ENCODE measurements around the gene ANG. TPM values are rescaled to one million over a fixed set of nuclear protein-coding genes. Genes with fewer than 3 reads are reported as not detected.

The ANG gene
- total and polyA plus RNA-seq, 2 of the 8 experiments (the other 6 are each of a cell fraction or from before 2014, with no cell fraction given), result 2.2 to 4.6 TPM

GRCh38 chr14:20662968-20663732, 25.4 kb upstream of the ANG start (continued):
- TF ChIP-seq BCL11A (IDR thresholded peaks at IDR 0.05; ENCODE audit: low read depth in 2 of 2, low read length in 2 of 2) (no peak), TCF12 (IDR thresholded peaks at IDR 0.05; ENCODE audit: low read depth, low read length) (0 out of 2 replicates have a peak, but pooled peaks have one; percentile 47), SRF (IDR thresholded peaks at IDR 0.05; ENCODE audit: low read depth, low read length) (no peak), RFX5 (IDR thresholded peaks at IDR 0.05; ENCODE audit: borderline replicate concordance, low read depth, low read length) (no peak), POLR2A (IDR thresholded peaks at IDR 0.05; ENCODE audit: control extremely low read depth in 1 of 2, low read depth in 2 of 2, low read length in 2 of 2) (no peak), CTCF (IDR thresholded peaks at IDR 0.05; ENCODE audit: control extremely low read depth in 1 of 3, insufficient read depth in 1 of 3, low read depth in 1 of 3, low read length in 3 of 3) (peak; percentile 57 to 86 (median 83)), CEBPB (IDR thresholded peaks at IDR 0.05; ENCODE audit: low read depth, low read length) (peak; percentile 54; the same call in 1 of the 2 replicates), RNF2 (IDR thresholded peaks at IDR 0.05; ENCODE audit: borderline replicate concordance, low read depth, low read length, missing control alignments, poor library complexity, severe bottlenecking) (no peak), KDM1A (IDR thresholded peaks at IDR 0.05; ENCODE audit: borderline replicate concordance, low read length) (peak; percentile 70; the same call in 1 of the 2 replicates), MAFK (IDR thresholded peaks at IDR 0.05; ENCODE audit: low read depth, low read length) (peak; percentile 77; the same call in 1 of the 2 replicates), BACH1 (IDR thresholded peaks at IDR 0.05; ENCODE audit: low read length) (no peak), RAD21 (IDR thresholded peaks at IDR 0.05 in 1 of 2, conservative IDR thresholded peaks at IDR 0.05 in 1 of 2; ENCODE audit: low read depth in 2 of 2, low read length in 2 of 2) (peak; percentile 69 to 72), GABPA (IDR thresholded peaks at IDR 0.05; ENCODE audit: borderline replicate concordance, insufficient read depth, low read length) (no peak), FOSL1 (IDR thresholded peaks at IDR 0.05; ENCODE audit: insufficient read depth, low read depth, low read length) (no peak), NANOG (IDR thresholded peaks at IDR 0.05; ENCODE audit: insufficient read depth, low read depth, low read length, poor library complexity, severe bottlenecking) (no peak), ASH2L (IDR thresholded peaks at IDR 0.05; ENCODE audit: low read length) (peak; percentile 72)
- TF ChIP-seq, protein P1, sequence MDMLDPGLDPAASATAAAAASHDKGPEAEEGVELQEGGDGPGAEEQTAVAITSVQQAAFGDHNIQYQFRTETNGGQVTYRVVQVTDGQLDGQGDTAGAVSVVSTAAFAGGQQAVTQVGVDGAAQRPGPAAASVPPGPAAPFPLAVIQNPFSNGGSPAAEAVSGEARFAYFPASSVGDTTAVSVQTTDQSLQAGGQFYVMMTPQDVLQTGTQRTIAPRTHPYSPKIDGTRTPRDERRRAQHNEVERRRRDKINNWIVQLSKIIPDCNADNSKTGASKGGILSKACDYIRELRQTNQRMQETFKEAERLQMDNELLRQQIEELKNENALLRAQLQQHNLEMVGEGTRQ (IDR thresholded peaks at IDR 0.05; ENCODE audit: low read length), result no peak
